B cell (primary cell): ENCODE measurements around the gene NDUFAB1. TPM values are rescaled to one million over a fixed set of nuclear protein-coding genes. Genes with fewer than 3 reads are reported as not detected.
A peak's percentile ranks its signal among the peaks of the same experiment; 100 is the strongest.

ENCODE experiments used
- ATAC-seq: fragments of 200-7000 bp; cut with Tn5 transposase; one replicate; pipeline ENCODE4 v1.10.0; 2021; ENCODE audit warnings: low read depth, mild to moderate bottlenecking, moderate number of reproducible peaks, moderate library complexity
- CTCF ChIA-PET: fragments of 350-600 bp; sonication (Branson Sonifier 250); formaldehyde crosslinking; loops from one replicate; lab custom pipeline; 2021; ENCODE audit warnings: antibody characterized with exemption, inconsistent platforms; lab: Charles Lee
- POLR2A ChIA-PET: fragments of 350-600 bp; sonication (Branson Sonifier 250); formaldehyde crosslinking; loops from one replicate; lab custom pipeline; 2021; ENCODE audit warnings: antibody characterized with exemption; lab: Charles Lee
- DNase-seq: peaks from one replicate; pipeline ENCODE4 v3.0.0; 2013
- H2AFZ ChIP-seq: 2 replicates; pipeline ENCODE4 v1.6.1; 2012; ENCODE audit warnings: mild to moderate bottlenecking, low read depth, low read length; ENCODE audit not compliant: insufficient read depth, poor library complexity, severe bottlenecking
- H3K27ac ChIP-seq, 2 donors: 1 replicate in 1 of 2; 2 replicates in 1 of 2; pipeline ENCODE4 v1.5.1; 2012 to 2013; ENCODE audit warnings: low read length in 2 of 2, mild to moderate bottlenecking in 2 of 2, moderate library complexity in 1 of 2
- H3K27me3 ChIP-seq, 4 experiments: fragments of 200-600 bp in 1 of 4; sonication (generic) in 1 of 4; replicated peaks in 1 of 4; 1 replicate in 2 of 4; 2 replicates in 2 of 4; pipeline versions ENCODE4 v1.6.1 to v1.7.0; 2013 to 2016; ENCODE audit warnings: low read length in 3 of 4, mild to moderate bottlenecking in 2 of 4, mixed read lengths in 1 of 4, moderate library complexity in 1 of 4; ENCODE audit not compliant: insufficient read depth in 4 of 4, control insufficient read depth in 3 of 4; ENCODE audit errors: control extremely low read depth in 1 of 4
- H3K36me3 ChIP-seq, 2 experiments: replicated peaks in 1 of 2; 1 replicate in 1 of 2; 2 replicates in 1 of 2; pipeline versions ENCODE4 v1.6.1 to v1.7.1; 2013; ENCODE audit warnings: low read length in 1 of 2; ENCODE audit not compliant: insufficient read depth in 2 of 2, control insufficient read depth in 1 of 2; ENCODE audit errors: control extremely low read depth in 1 of 2, extremely low read depth in 1 of 2
- H3K4me1 ChIP-seq, 2 donors: fragments of 200-600 bp in 1 of 2; sonication (generic) in 1 of 2; 1 replicate in 1 of 2; 2 replicates in 1 of 2; pipeline versions ENCODE4 v1.5.1 to v1.6.1; 2013 to 2017; ENCODE audit warnings: low read length in 2 of 2; ENCODE audit not compliant: control insufficient read depth in 2 of 2, insufficient read depth in 2 of 2
- H3K4me2 ChIP-seq: replicated peaks from 2 replicates; pipeline ENCODE3; 2012; ENCODE audit warnings: mild to moderate bottlenecking, low read depth, low read length; ENCODE audit not compliant: poor library complexity, severe bottlenecking
- H3K4me3 ChIP-seq, 5 experiments: fragments of 200-600 bp in 1 of 5; sonication (generic) in 1 of 5; 1 replicate in 3 of 5; 2 replicates in 2 of 5; pipeline versions ENCODE4 v1.5.1 to v1.7.0; 2011 to 2016; ENCODE audit warnings: low read length in 4 of 5, mild to moderate bottlenecking in 4 of 5, low read depth in 2 of 5, control low read depth in 1 of 5, moderate library complexity in 1 of 5; ENCODE audit not compliant: insufficient read depth in 1 of 5; ENCODE audit errors: control extremely low read depth in 1 of 5, extremely low read depth in 1 of 5
- H3K79me2 ChIP-seq: fragments of 200-600 bp; sonication (generic); one replicate; pipeline ENCODE4 v1.6.0; 2016; ENCODE audit warnings: low read length; ENCODE audit not compliant: control insufficient read depth, insufficient read depth
- H3K9ac ChIP-seq: fragments of 200-600 bp; sonication (generic); 2 replicates; pipeline ENCODE4 v1.6.1; 2017; ENCODE audit warnings: mild to moderate bottlenecking, low read length, moderate library complexity
- H3K9me3 ChIP-seq, 3 donors: one replicate each; pipeline versions ENCODE4 v1.6.1 to v1.7.1; 2013; ENCODE audit warnings: low read length in 2 of 3; ENCODE audit not compliant: control insufficient read depth in 2 of 3, insufficient read depth in 1 of 3; ENCODE audit errors: control extremely low read depth in 1 of 3
- H4K20me1 ChIP-seq: 2 replicates; pipeline ENCODE4 v1.6.0; 2012; ENCODE audit warnings: mild to moderate bottlenecking, low read length; ENCODE audit not compliant: insufficient read depth, control insufficient read depth, poor library complexity, severe bottlenecking
- H3K27ac Mint-ChIP-seq: one replicate; pipeline ENCODE4 v1.8.0; 2021; ENCODE audit warnings: mixed read lengths
- H3K27me3 Mint-ChIP-seq: one replicate; pipeline ENCODE4 v1.8.0; 2021; ENCODE audit warnings: mixed read lengths
- H3K4me1 Mint-ChIP-seq: one replicate; pipeline ENCODE4 v1.8.0; 2021; ENCODE audit warnings: mixed read lengths
- H3K4me3 Mint-ChIP-seq: one replicate; pipeline ENCODE4 v1.8.0; 2021; ENCODE audit warnings: mixed read lengths
- H3K9me3 Mint-ChIP-seq: one replicate; pipeline ENCODE4 v1.8.0; 2022; ENCODE audit warnings: mixed read lengths; ENCODE audit not compliant: insufficient read depth
- CTCF ChIP-seq: fragments of 200-600 bp; IDR thresholded peaks from one replicate; pipeline ENCODE4 v1.8.0; 2022; ENCODE audit warnings: antibody characterized with exemption, mild to moderate bottlenecking
- EZH2 ChIP-seq: IDR thresholded peaks from 2 replicates; pipeline ENCODE4 v1.6.1; 2012; ENCODE audit warnings: borderline replicate concordance, low read depth, mild to moderate bottlenecking, moderate library complexity, low read length; ENCODE audit not compliant: insufficient read depth, poor library complexity, severe bottlenecking
- WGBS: methylation state at CpG from one replicate; pipeline ENCODE4 v1.1.5; 2013; ENCODE audit warnings: missing lambda C conversion rate; ENCODE audit not compliant: insufficient coverage; 5-methylcytosine and 5-hydroxymethylcytosine counted together
- intact Hi-C: fragments of 100-400 bp; cut with micrococcal nuclease; formaldehyde crosslinking; loops from one replicate; pipeline ENCODE4 v1.10.0; 2022
- polyA plus RNA-seq: library from polyadenylated mRNA; depleted of rRNA; stranded (reverse); fragments of >200 nt; gene quantifications from 2 replicates; pipeline ENCODE4 v1.2.3, GENCODE V29; 2012
- total RNA-seq, 2 donors: library from RNA; stranded (reverse); fragments of 120-200 nt in 1 of 2; gene quantifications; 1 replicate in 1 of 2; 2 replicates in 1 of 2; pipeline versions ENCODE4 v1.2.3 to v1.2.4, GENCODE V29; 2013 to 2022

NDUFAB1 gene
- total and polyA plus RNA-seq, 2 donors (not counting 1 experiment from before 2014, with no cell fraction given): 33.6 to 39.3 TPM

- POLR2A ChIA-PET: interaction anchor here (0.7 to 2.4 kb wide), 6 partner anchors 38 to 53 kb away, joined by 5 to 9 read pairs (median 6); partner anchors contain the start of gene GGA2
Measured at GRCh38 chr16:23557779-23558702, 38.1 kb downstream of the NDUFAB1 start.

More at GRCh38 chr16:23557779-23558702, 38.1 kb downstream of the NDUFAB1 start:
- Mint-ChIP-seq H3K4me3 (peak overlapping the region; percentile 93), H3K27ac (peak overlapping the region; percentile 93), H3K9me3 (no peaks in the 10 kb centered on the region), H3K4me1 (peaks cover 34% of the 10 kb centered on the region), H3K27me3 (no peaks in the 10 kb centered on the region)
- Histone ChIP-seq H3K4me3 (peak overlapping the region; percentile 2 to 90 (median 86)), H3K36me3 (peaks cover 1 to 33% of the 10 kb centered on the region in 2 experiments), H2AFZ (peak overlapping the region; percentile 89), H3K4me2 (peak overlapping the region; percentile 89), H3K27me3 (no peaks in the 10 kb centered on the region), H4K20me1 (no peaks in the 10 kb centered on the region), H3K9ac (peak overlapping the region; percentile 81), H3K79me2 (peaks cover 44% of the 10 kb centered on the region), H3K4me1 (peaks cover 11 to 20% of the 10 kb centered on the region in 2 donors), H3K9me3 (no peaks in the 10 kb centered on the region), H3K27ac (peak overlapping the region in 1 of 2 donors; percentile 70)
- under 1% methylated on average over 56 of the region's 60 CpGs for WGBS
- ATAC-seq (no peak), DNase-seq (no peak)
- intact Hi-C loops: loop anchor here (1.0 kb wide), 5 partner anchors 38 to 105 kb away; partner anchors contain the start of genes COG7, DCTN5, GGA2 and NDUFAB1
- no peak for TF ChIP-seq EZH2
- no peak for TF ChIP-seq CTCF
- CTCF ChIA-PET: interaction anchor here (0.6 to 5.0 kb wide), 11 partner anchors 9 to 947 kb away, joined by 3 to 35 read pairs (median 5); partner anchors contain the start of genes DCTN5, GGA2, NDUFAB1 and PALB2
